ENCODE measurements around the gene GPR108.
"Not testable (repeated sequence)": the region's sequence is repeated elsewhere in the genome, so short reads cannot be mapped to it uniquely, and the experiment has no call there.

The GPR108 gene

GRCh38 chr19:6718741-6719539 lies 18.4 kb downstream of the GPR108 start:
- no peak for DNase-seq

GRCh38 chr19:6718111-6718740 lies 19.2 kb downstream of the GPR108 start:
- DNase-seq = no peak

- no peak for DNase-seq
Observed at GRCh38 chr19:6717441-6717971, 19.9 kb downstream of the GPR108 start.

GRCh38 chr19:6717036-6717435 lies 20.3 kb downstream of the GPR108 start:
- no peak for DNase-seq

- no peak for DNase-seq
Observed at GRCh38 chr19:6716610-6716970, 20.8 kb downstream of the GPR108 start.

- DNase-seq = no peak
Observed at GRCh38 chr19:6714749-6715555, 22.4 kb downstream of the GPR108 start.

- no peak for DNase-seq
Observed at GRCh38 chr19:6713773-6714692, 23.3 kb downstream of the GPR108 start.

GRCh38 chr19:6712692-6713670 lies 24.4 kb downstream of the GPR108 start:
- no peak for DNase-seq

- no peak for DNase-seq
Observed at GRCh38 chr19:6712231-6712630, 25.1 kb downstream of the GPR108 start.

GRCh38 chr19:6711605-6712004 lies 25.8 kb downstream of the GPR108 start:
- no peak for DNase-seq

GRCh38 chr19:6711078-6711361 lies 26.4 kb downstream of the GPR108 start:
- DNase-seq = no peak

GRCh38 chr19:6710273-6711077 lies 26.9 kb downstream of the GPR108 start:
- no peak for DNase-seq

- DNase-seq = no peak
Observed at GRCh38 chr19:6709549-6709948, 27.8 kb downstream of the GPR108 start.

GRCh38 chr19:6708913-6709312 lies 28.5 kb downstream of the GPR108 start:
- not testable (repeated sequence) for DNase-seq

- DNase-seq = no peak
Observed at GRCh38 chr19:6708346-6708745, 29.0 kb downstream of the GPR108 start.

GRCh38 chr19:6707658-6708018 lies 29.7 kb downstream of the GPR108 start:
- no peak for DNase-seq

- DNase-seq = no peak
Observed at GRCh38 chr19:6707011-6707657, 30.2 kb downstream of the GPR108 start.

GRCh38 chr19:6706633-6706958 lies 30.8 kb downstream of the GPR108 start:
- no peak for DNase-seq

GRCh38 chr19:6705931-6706632 lies 31.3 kb downstream of the GPR108 start:
- no peak for DNase-seq
